K562 (cell line): ENCODE data around the gene LGALS3BP. TPM values are rescaled to one million over a fixed set of nuclear protein-coding genes. Genes with fewer than 3 reads are reported as not detected.

Source experiments
- MEIS2 ChIP-seq: fragments of 450-650 bp; IDR thresholded peaks from 2 replicates; pipeline ENCODE4 v1.6.1; 2014; ENCODE audit warnings: mild to moderate bottlenecking; ENCODE audit not compliant: partially characterized antibody
- NELFE ChIP-seq: IDR thresholded peaks from 2 replicates; pipeline ENCODE4 v1.6.1; 2011; ENCODE audit warnings: mild to moderate bottlenecking; ENCODE audit not compliant: insufficient read depth, insufficient read length
- RBBP5 ChIP-seq: fragments of 200-600 bp; sonication (generic); IDR thresholded peaks from 2 replicates; pipeline ENCODE4 v1.6.1; 2012; ENCODE audit warnings: borderline replicate concordance, mild to moderate bottlenecking, low read length, control low read depth, inconsistent platforms; ENCODE audit not compliant: insufficient read depth, poor library complexity, severe bottlenecking
- STAT5A ChIP-seq: IDR thresholded peaks from 2 replicates; pipeline ENCODE4 v1.6.1; 2012; ENCODE audit warnings: low read length, inconsistent platforms, borderline replicate concordance
- ZBTB9 ChIP-seq: fragments of 450-650 bp; formaldehyde crosslinking; IDR thresholded peaks from 2 replicates; pipeline ENCODE4 v1.4.0; 2020; ENCODE audit warnings: mild to moderate bottlenecking, moderate library complexity
- ZNF764 ChIP-seq: fragments of 250-450 bp; sonication (Bioruptor Pico); IDR thresholded peaks from 2 replicates; pipeline ENCODE4 v1.4.0; 2020; ENCODE audit warnings: low read depth, mild to moderate bottlenecking, moderate library complexity
- ZNF778 ChIP-seq: fragments of 450-650 bp; formaldehyde crosslinking; IDR thresholded peaks from 2 replicates; pipeline ENCODE4 v1.4.0; 2020; ENCODE audit warnings: mild to moderate bottlenecking, moderate library complexity
- polyA plus RNA-seq, 8 experiments: library from polyadenylated mRNA; depleted of rRNA in 4 of 8; stranded (reverse) in 5 of 8; unstranded in 3 of 8; fragments of >200 nt; fragmentation: Nextera tagmentation in 2 of 8; fragmentation: Illumina TruSeq in 1 of 8; extraction: Ambion mirVana in 2 of 8; extraction: Trizol in 1 of 8; gene quantifications; 2 replicates each; pipeline versions ENCODE4 v1.2.1 to v1.2.3, GENCODE V29; 2011 to 2014; ENCODE audit warnings: inconsistent platforms in 1 of 8, missing spikeins in 1 of 8
- total RNA-seq, 7 experiments: library from RNA; depleted of rRNA in 6 of 7; stranded (reverse); fragments of >200 nt in 6 of 7; fragmentation: Illumina TruSeq in 2 of 7; extraction: Trizol in 2 of 7; gene quantifications; 2 replicates each; pipeline versions ENCODE4 v1.2.1 to v1.2.3, GENCODE V29; 2011 to 2021; ENCODE audit warnings: low replicate concordance in 1 of 7
- TF ChIP-seq, protein P1 (sequence below), 2 experiments: fragments of 450-650 bp in 1 of 2; sonication (generic) in 1 of 2; formaldehyde crosslinking in 1 of 2; IDR thresholded peaks; 2 replicates each; pipeline versions ENCODE4 v1.7.1 to v1.9.0; 2016 to 2022; ENCODE audit warnings: inconsistent platforms in 1 of 2, mild to moderate bottlenecking in 1 of 2, missing genetic modification reagents in 1 of 2
- TF ChIP-seq, protein P2 (sequence below): sonication (generic); formaldehyde crosslinking; IDR thresholded peaks from 2 replicates; pipeline ENCODE4 v1.9.0; 2022; ENCODE audit warnings: mild to moderate bottlenecking, missing genetic modification reagents
- TF ChIP-seq, protein P3 (sequence below): fragments of 250-450 bp; sonication (Bioruptor Pico); IDR thresholded peaks from 2 replicates; pipeline ENCODE4 v1.5.0; 2021; ENCODE audit warnings: mild to moderate bottlenecking, moderate library complexity

LGALS3BP gene
- total and polyA plus RNA-seq, 9 of the 15 experiments (the other 6 are each of a cell fraction or from before 2014, with no cell fraction given): 0.39 to 5.3 (median 3.2) TPM

GRCh38 chr17:79006046-79006445, 26.3 kb upstream of the LGALS3BP start (continued):
- TF ChIP-seq, protein P1, sequence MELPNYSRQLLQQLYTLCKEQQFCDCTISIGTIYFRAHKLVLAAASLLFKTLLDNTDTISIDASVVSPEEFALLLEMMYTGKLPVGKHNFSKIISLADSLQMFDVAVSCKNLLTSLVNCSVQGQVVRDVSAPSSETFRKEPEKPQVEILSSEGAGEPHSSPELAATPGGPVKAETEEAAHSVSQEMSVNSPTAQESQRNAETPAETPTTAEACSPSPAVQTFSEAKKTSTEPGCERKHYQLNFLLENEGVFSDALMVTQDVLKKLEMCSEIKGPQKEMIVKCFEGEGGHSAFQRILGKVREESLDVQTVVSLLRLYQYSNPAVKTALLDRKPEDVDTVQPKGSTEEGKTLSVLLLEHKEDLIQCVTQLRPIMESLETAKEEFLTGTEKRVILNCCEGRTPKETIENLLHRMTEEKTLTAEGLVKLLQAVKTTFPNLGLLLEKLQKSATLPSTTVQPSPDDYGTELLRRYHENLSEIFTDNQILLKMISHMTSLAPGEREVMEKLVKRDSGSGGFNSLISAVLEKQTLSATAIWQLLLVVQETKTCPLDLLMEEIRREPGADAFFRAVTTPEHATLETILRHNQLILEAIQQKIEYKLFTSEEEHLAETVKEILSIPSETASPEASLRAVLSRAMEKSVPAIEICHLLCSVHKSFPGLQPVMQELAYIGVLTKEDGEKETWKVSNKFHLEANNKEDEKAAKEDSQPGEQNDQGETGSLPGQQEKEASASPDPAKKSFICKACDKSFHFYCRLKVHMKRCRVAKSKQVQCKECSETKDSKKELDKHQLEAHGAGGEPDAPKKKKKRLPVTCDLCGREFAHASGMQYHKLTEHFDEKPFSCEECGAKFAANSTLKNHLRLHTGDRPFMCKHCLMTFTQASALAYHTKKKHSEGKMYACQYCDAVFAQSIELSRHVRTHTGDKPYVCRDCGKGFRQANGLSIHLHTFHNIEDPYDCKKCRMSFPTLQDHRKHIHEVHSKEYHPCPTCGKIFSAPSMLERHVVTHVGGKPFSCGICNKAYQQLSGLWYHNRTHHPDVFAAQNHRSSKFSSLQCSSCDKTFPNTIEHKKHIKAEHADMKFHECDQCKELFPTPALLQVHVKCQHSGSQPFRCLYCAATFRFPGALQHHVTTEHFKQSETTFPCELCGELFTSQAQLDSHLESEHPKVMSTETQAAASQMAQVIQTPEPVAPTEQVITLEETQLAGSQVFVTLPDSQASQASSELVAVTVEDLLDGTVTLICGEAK (IDR thresholded peaks at IDR 0.05): no peak
- TF ChIP-seq, protein P1 (CRISPR knock-in tag; IDR thresholded peaks at IDR 0.05): no peak
- TF ChIP-seq ZNF764 (CRISPR knock-in tag) (no peak), STAT5A (no peak), ZNF778 (CRISPR knock-in tag) (no peak), NELFE (no peak), RBBP5 (no peak), MEIS2 (no peak), ZBTB9 (CRISPR knock-in tag) (no peak)
- TF ChIP-seq, protein P2, sequence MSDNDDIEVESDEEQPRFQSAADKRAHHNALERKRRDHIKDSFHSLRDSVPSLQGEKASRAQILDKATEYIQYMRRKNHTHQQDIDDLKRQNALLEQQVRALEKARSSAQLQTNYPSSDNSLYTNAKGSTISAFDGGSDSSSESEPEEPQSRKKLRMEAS (CRISPR knock-in tag): no peak
- TF ChIP-seq, protein P3, sequence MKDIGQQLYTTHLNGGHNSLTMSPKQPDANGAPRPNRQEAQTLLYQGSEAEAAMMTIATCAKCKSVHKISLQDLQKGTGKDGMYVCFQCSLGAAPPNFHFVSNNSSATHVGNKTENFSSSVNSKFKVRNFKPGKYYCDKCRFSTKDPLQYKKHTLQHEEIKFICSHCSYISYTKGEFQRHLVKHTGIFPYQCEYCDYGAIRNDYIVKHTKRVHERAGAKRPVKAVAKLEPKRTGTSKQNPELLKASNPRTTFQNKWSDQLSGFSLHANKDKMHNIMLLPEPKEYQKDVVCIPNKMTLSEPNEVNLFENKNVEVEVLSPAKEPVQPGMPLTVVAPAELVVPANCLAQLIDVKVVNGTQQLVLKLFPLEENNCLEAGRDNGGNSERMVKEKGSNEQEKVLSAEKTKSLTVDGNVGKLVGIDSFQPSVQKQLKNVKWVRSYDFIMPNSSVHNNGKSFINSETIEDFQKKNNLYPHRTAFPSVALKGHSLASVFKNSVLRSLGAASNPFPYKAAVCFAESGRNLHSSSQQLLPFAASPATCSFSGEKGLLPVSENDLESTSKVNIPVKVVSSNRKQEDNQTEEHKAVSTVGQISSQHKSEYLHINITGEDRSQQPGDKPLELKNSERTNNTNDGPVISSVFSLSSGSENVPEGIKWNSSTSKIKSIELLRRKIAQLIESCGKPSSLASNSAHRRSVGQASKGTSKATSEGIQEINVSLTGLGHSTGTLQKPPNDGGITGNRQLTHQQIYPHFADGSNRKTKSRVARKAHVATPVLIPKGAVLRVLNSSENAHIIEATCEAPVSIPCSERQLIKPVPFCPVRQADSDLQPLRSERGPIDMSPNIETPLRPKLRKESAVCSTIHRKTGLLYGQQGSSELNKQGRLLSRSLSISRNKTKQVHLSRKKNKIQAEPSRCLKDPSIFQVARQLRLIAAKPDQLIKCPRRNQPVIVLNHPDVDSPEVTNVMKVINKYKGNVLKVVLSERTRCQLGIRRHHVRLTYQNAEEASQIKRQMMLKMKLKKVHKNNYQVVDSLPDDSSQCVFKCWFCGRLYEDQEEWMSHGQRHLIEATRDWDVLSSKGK (CRISPR knock-in tag): no peak
- TF ChIP-seq, all 486 proteins: peak for 0
